HG02642 (cell line): Measurements from ENCODE around the gene PRPF8.

Experiments used
- ATAC-seq: cut with Tn5 transposase; IDR thresholded peaks from one replicate; pipeline ENCODE4 v1.9.1; 2021; ENCODE audit warnings: mild to moderate bottlenecking; ENCODE audit not compliant: unreplicated experiment, poor library complexity

Gene PRPF8

DNA sequence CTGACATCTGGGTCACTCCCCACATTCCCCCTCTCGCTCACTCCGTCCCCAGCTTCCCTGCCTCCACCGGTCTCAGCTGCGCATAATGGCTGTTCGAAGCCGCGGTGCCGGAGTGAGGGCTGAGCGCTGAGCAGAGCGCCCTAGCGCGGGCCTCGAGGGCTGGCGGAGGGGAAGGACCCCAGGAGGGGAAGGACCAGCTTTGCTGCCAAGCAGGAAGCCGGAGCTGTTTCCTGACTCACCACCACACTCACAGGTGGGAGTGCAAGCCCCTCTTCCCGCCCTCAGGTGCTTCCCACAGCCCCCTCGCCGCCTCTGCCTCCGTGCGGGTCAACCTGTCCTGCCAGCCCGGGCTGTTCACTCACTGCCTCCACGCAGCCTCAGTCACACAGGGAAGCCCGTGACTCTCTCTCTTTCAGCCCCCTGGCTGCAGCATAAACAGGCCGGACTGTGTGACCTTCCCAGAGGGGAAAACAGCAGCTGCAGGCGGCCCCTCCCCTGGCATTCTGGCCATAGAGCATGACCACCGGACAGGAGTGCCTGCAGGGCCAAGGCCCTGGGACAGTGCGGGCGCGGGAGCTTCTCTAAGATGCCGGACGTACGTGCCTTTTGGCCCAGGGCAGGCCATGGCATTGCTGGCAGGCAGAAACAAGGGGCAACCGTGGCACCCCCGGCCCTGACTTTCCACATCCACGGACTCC lies 79.7 kb downstream of the PRPF8 start:
- no peak for ATAC-seq

DNA sequence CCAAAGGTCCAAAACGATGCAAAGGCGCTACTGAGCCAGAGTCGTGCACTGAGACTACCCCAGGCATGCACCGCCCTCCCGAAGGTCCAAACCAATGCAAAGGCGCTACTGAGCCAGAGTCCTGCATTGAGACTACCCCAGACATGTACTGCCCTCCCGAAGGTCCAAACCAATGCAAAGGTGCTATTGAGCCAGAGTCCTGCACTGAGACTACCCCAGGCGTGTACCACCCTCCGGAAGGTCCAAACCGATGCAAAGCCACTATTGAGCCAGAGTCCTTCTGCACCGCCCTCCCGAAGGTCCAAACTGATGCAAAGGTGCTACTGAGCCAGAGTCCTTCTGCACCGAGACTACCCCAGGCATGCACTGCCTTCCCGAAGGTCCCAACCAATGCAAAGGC lies 83.1 kb downstream of the PRPF8 start:
- no peak for ATAC-seq
